Islet precursor cell (in vitro differentiated cells): ENCODE measurements around the gene LZTS2.

Experiments
- DNase-seq: peaks from one replicate; pipeline ENCODE4 v3.0.0-alpha.2; 2018

LZTS2 gene

GRCh38 chr10:100979791-100980272 lies 19.8 kb upstream of the LZTS2 start:
- peak; percentile 42 for DNase-seq

GRCh38 chr10:100980311-100980710 lies 19.3 kb upstream of the LZTS2 start:
- DNase-seq, result no peak

- peak; percentile 38 for DNase-seq
These were observed 18.9 kb upstream of the LZTS2 start for GRCh38 chr10:100980711-100981110.

GRCh38 chr10:100981178-100981772 lies 18.3 kb upstream of the LZTS2 start:
- no peak for DNase-seq

GRCh38 chr10:100982916-100983830 lies 16.4 kb upstream of the LZTS2 start:
- DNase-seq, result peak; percentile 30

- no peak for DNase-seq
These were observed 15.5 kb upstream of the LZTS2 start for GRCh38 chr10:100983868-100984671.

GRCh38 chr10:100984672-100985177 lies 14.9 kb upstream of the LZTS2 start:
- no peak for DNase-seq

GRCh38 chr10:100985336-100985735 lies 14.3 kb upstream of the LZTS2 start:
- DNase-seq, result no peak

- DNase-seq, result no peak
These were observed 13.0 kb upstream of the LZTS2 start for GRCh38 chr10:100986623-100986951.

- peak; percentile 91 for DNase-seq
These were observed 12.5 kb upstream of the LZTS2 start, which contains the start of the genes MRPL43 and TWNK for GRCh38 chr10:100986952-100987684. TSS of gene MRPL43 (minus strand) at chr10:100987497. CDS start at chr10:100987443, 54 bp downstream. TSS of gene TWNK (plus strand) at chr10:100987543. CDS start at chr10:100988211, 668 bp downstream.

GRCh38 chr10:100987685-100988049 lies 11.9 kb upstream of the LZTS2 start:
- no peak for DNase-seq

GRCh38 chr10:100988166-100988565 lies 11.4 kb upstream of the LZTS2 start:
- no peak for DNase-seq

- DNase-seq, result no peak
These were observed 10.5 kb upstream of the LZTS2 start for GRCh38 chr10:100989088-100989487.

- DNase-seq, result no peak
These were observed 5.5 kb upstream of the LZTS2 start for GRCh38 chr10:100993986-100994708.

GRCh38 chr10:100995181-100995580 lies 4.4 kb upstream of the LZTS2 start:
- no peak for DNase-seq

GRCh38 chr10:100996678-100997359 lies 2.8 kb upstream of the LZTS2 start:
- peak; percentile 82 for DNase-seq

GRCh38 chr10:100997360-100998182 lies 2.0 kb upstream of the LZTS2 start:
- DNase-seq, result peak; percentile 95

- DNase-seq, result peak; percentile 89
These were observed 1.2 kb upstream of the LZTS2 start for GRCh38 chr10:100998183-100998990.
